ENCODE data around the gene HPS5.
"Not testable (repeated sequence)": the region's sequence is repeated elsewhere in the genome, so short reads cannot be mapped to it uniquely, and the experiment has no call there.

HPS5 gene

DNA sequence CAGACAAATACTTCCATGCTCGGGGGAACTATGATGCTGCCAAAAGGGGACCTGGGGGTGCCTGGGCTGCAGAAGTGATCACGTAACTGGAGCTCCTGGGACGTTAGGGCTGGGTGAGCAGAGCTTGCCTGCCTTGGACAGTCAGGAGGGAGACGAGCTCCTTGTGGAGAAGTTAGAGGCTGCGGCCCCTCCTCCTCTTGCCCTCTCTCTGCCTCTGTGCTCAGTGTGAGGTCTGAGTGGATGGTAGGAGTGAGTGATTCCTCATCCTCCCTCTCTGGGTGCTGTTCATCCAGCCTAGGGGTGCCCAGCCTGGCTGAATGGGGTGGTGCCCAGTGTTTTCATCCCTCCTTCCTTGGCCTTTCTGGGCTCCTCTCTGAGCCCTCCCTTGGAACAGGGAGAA lies 52.7 kb downstream of the HPS5 start:
- not testable (repeated sequence) for DNase-seq (ENCODE audit: low spot score)

DNA sequence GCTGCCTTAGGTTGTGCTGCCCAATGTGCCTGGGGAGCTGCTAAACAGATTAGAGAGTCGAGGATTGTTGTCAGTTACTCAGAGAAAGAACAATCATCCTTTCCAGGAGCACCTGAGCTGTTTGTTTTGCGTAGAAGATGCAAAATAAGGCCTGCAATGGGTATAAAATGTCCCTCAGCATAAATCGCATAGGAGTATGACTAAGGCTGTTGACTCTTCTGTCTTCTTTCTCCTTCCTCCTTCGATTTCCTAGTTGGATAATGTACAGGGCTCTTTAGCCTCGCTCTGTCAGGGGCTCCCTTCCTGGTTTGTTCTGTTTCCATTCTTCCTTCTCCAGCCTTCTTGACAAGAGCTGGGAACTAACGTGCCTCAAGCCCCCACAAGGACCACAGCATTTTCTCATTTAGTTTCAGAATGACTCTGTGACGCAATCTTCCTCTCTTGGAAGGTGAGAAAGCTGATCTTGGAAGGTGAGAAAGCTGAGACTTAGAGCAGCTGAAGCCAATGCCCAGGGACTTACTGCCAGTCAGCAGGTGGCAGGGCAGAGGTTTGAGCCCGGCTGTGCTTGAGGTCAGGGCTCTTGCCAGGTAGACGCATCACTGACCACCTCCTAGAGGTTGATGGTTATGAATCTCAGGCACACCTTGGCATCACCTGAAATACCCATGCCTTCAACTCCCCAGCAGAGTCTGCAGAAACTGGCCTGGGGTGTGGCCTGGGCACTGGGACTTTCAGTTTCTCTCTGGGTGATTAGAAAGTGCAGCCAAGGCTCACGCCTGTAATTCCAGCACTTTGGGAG lies 54.4 kb downstream of the HPS5 start:
- not testable (repeated sequence) for DNase-seq (ENCODE audit: low spot score)

DNA sequence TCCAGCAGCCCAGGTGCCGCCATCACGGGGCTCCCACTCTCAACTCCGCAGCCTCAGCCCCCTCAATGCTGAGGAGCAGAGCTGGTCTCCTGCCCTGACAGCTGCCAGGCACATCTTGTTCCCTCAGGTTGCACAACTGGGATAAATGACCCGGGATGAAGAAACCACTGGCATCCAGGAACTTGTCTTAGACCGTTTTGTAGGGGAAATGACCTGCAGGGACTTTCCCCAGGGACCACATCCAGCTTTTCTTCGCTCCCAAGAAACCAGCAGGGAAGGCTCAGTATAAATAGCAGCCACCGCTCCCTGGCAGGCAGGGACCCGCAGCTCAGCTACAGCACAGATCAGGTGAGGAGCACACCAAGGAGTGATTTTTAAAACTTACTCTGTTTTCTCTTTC lies 56.0 kb downstream of the HPS5 start, which contains the start of gene SAA1:
TSS of gene SAA1 (plus strand) at position 316 of the 400 bp plus-strand sequence. CDS start 624 bp downstream, outside the sequence.
- no peak for DNase-seq (ENCODE audit: low spot score)

- no peak for DNase-seq (ENCODE audit: low spot score)
These were observed 57.0 kb downstream of the HPS5 start for GRCh38 chr11:18264677-18265555.

- no peak for DNase-seq (ENCODE audit: low spot score)
These were observed 57.9 kb downstream of the HPS5 start for GRCh38 chr11:18264035-18264434.

GRCh38 chr11:18262681-18263350 lies 59.1 kb downstream of the HPS5 start:
- not testable (repeated sequence) for DNase-seq (ENCODE audit: low spot score)

- no peak for DNase-seq (ENCODE audit: low spot score)
These were observed 60.2 kb downstream of the HPS5 start for GRCh38 chr11:18261721-18262120.

GRCh38 chr11:18259259-18259658 lies 62.7 kb downstream of the HPS5 start:
- no peak for DNase-seq (ENCODE audit: low spot score)

- DNase-seq (ENCODE audit: low spot score), result no peak
These were observed 67.1 kb downstream of the HPS5 start for GRCh38 chr11:18254781-18255361.

- DNase-seq (ENCODE audit: low spot score), result no peak
These were observed 68.1 kb downstream of the HPS5 start for GRCh38 chr11:18253778-18254338.

DNA sequence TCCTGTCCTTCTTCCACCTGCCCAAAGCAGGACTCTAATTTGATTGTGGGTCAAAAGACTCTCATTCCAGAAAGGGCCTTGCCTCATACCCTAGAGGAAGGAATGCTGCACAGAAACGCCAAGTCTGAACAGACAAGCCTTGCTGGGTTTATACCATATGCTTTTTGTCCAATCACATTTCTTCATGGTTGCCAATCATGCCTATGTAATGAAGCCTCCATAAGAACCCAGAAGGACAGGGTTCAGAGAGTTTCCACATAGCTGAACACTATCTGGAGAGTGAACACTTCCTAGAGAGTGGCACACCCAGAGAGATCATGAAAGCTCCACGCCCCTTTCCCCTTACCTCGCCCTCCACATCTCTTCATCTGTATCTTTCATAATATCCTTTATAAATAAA lies 68.7 kb downstream of the HPS5 start:
- no peak for DNase-seq (ENCODE audit: low spot score)

DNA sequence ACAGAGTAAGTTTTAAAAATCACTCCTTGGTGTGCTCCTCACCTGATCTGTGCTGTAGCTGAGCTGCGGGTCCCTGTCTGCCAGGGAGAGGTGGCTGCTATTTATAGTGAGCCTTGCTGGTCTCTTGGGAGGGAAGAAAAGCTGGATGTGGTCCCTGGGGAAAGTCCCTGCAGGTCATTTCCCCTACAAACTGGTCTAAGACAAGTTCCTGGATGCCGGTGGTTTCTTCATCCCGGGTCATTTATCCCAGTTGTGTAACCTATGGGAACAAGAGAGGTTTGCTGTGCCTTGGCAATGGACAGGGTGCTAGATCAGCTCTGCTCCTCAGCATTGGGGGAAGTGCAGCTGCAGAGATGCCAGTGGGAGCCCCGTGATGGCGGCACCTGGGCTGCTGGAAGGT lies 73.4 kb downstream of the HPS5 start, which contains the start of gene SAA2:
TSS of gene SAA2 (minus strand) at position 108 of the 400 bp plus-strand sequence. CDS start 657 bp downstream, outside the sequence.
- DNase-seq (ENCODE audit: low spot score), result no peak

- DNase-seq (ENCODE audit: low spot score), result not testable (repeated sequence)
These were observed 74.8 kb downstream of the HPS5 start for GRCh38 chr11:18247191-18247581.

GRCh38 chr11:18246379-18247190 lies 75.4 kb downstream of the HPS5 start:
- DNase-seq (ENCODE audit: low spot score), result peak; percentile 43

GRCh38 chr11:18245396-18245795 lies 76.5 kb downstream of the HPS5 start:
- no peak for DNase-seq (ENCODE audit: low spot score)

GRCh38 chr11:18243783-18244362 lies 78.1 kb downstream of the HPS5 start:
- DNase-seq (ENCODE audit: low spot score), result peak; percentile 84

DNA sequence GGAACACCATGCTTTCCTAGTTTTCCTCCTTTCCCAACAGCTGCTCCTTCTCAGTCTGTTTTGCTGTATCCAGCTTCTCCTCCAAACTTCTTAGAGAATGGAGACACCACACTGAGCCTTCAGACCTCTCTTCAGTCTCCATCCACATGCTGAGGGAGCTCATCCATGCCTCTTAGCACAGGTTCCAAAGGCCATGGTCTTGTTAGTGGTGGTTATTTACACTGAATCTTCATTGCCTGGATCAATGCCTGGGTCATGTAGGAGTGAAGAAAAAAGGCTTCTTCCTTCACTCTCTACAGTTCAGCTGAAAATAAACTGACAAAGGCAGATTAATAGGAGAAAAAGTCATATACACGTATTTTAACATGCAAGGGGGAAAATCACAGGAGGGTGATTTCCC lies 82.3 kb downstream of the HPS5 start:
- no peak for DNase-seq (ENCODE audit: low spot score)

DNA sequence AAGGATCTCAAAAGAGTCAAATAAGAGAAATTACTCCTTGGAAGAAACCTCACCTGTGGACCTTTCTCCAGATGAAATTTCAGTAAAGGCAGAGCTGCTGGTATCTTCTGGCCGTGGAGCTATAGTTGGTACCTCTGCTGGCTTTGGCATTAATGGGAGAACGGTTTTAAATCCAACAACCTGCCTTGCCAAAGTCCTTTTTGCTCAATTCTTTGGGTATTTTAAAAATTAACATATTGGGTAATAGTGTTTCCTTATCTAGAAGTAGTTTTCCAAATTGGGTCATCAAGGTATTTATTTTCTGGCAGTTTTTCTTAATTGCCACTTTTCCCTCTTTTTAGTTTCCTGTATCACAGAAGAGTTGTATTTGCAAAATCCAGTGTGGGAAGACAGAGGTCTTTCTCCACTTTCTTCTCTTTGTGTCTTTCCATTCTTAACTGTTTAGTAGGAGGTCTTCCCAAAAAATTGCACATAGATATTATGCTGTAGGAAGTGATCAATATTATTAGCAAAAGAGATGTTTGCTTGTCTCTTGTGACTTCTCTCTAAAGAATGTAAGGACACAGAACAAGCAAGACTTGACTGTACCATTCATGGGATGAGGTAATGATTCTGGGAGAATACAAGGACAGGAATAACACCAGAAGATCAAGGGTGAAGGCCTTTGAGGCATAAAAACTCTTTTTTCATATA lies 85.1 kb downstream of the HPS5 start, which contains the start of gene SAA4:
TSS of gene SAA4 (minus strand) at position 139 of the 693 bp plus-strand sequence. CDS start 876 bp downstream, outside the sequence.
- no peak for DNase-seq (ENCODE audit: low spot score)

Data from CD4-positive, alpha-beta T cell treated with Interleukin-15 for 4 hours (primary cell).